K562 (cell line): ENCODE results near the gene SPINK5. TPM values are rescaled to one million over a fixed set of nuclear protein-coding genes. Genes with fewer than 3 reads are reported as not detected.

Experiments
- EWSR1 ChIP-seq: fragments of 450-650 bp; IDR thresholded peaks from 2 replicates; pipeline ENCODE4 v1.6.1; 2018; ENCODE audit warnings: borderline replicate concordance, mild to moderate bottlenecking, low read depth, moderate library complexity; ENCODE audit not compliant: partially characterized antibody
- HDAC8 ChIP-seq: fragments of 450-650 bp; IDR thresholded peaks from 2 replicates; pipeline ENCODE4 v1.6.1; 2016; ENCODE audit warnings: mild to moderate bottlenecking, missing genetic modification characterization, moderate library complexity, missing compliant biosample characterization
- HMG20A ChIP-seq: fragments of 450-650 bp; formaldehyde crosslinking; conservative IDR thresholded peaks from 2 replicates; pipeline ENCODE4 v1.4.0; 2020; ENCODE audit warnings: mild to moderate bottlenecking, mixed read lengths
- NFE2L1 ChIP-seq: fragments of 450-650 bp; IDR thresholded peaks from 2 replicates; pipeline ENCODE4 v1.6.1; 2016; ENCODE audit warnings: missing genetic modification characterization, low read depth, mild to moderate bottlenecking, missing compliant biosample characterization, moderate library complexity, borderline replicate concordance
- SMC3 ChIP-seq: conservative IDR thresholded peaks from 2 replicates; pipeline ENCODE4 v1.6.1; 2011; ENCODE audit warnings: low read depth, low read length, improper control_type of control experiment; ENCODE audit not compliant: insufficient read depth
- ZBTB2 ChIP-seq: fragments of 450-650 bp; IDR thresholded peaks from 2 replicates; pipeline ENCODE4 v1.6.1; 2016; ENCODE audit warnings: antibody characterized with exemption
- polyA plus RNA-seq, 8 experiments: library from polyadenylated mRNA; depleted of rRNA in 4 of 8; stranded (reverse) in 5 of 8; unstranded in 3 of 8; fragments of >200 nt; fragmentation: Nextera tagmentation in 2 of 8; fragmentation: Illumina TruSeq in 1 of 8; extraction: Ambion mirVana in 2 of 8; extraction: Trizol in 1 of 8; gene quantifications; 2 replicates each; pipeline versions ENCODE4 v1.2.1 to v1.2.3, GENCODE V29; 2011 to 2014; ENCODE audit warnings: inconsistent platforms in 1 of 8, missing spikeins in 1 of 8
- total RNA-seq, 7 experiments: library from RNA; depleted of rRNA in 6 of 7; stranded (reverse); fragments of >200 nt in 6 of 7; fragmentation: Illumina TruSeq in 2 of 7; extraction: Trizol in 2 of 7; gene quantifications; 2 replicates each; pipeline versions ENCODE4 v1.2.1 to v1.2.3, GENCODE V29; 2011 to 2021; ENCODE audit warnings: low replicate concordance in 1 of 7
- TF ChIP-seq, protein P1 (sequence below), 3 experiments: fragments of 200-800 bp in 1 of 3; fragments of 250-450 bp in 1 of 3; fragments of 450-650 bp in 1 of 3; sonication (Bioruptor Pico) in 1 of 3; sonication (Bioruptor generic) in 1 of 3; formaldehyde crosslinking in 1 of 3; IDR thresholded peaks; 2 replicates each; pipeline versions ENCODE4 v1.6.1 to v1.8.0; 2016 to 2022; ENCODE audit warnings: mild to moderate bottlenecking in 2 of 3, missing genetic modification characterization in 2 of 3, missing compliant biosample characterization in 1 of 3, moderate library complexity in 1 of 3
- TF ChIP-seq, protein P2 (sequence below), 2 experiments: IDR thresholded peaks; 2 replicates each; pipeline ENCODE4 v1.6.1; 2012; ENCODE audit warnings: improper control_type of control experiment in 2 of 2, low read depth in 2 of 2, low read length in 2 of 2, borderline replicate concordance in 1 of 2

SPINK5 gene
- total and polyA plus RNA-seq, 9 of the 15 experiments (the other 6 are each of a cell fraction or from before 2014, with no cell fraction given), result 0.07 to 0.68 (median 0.16) TPM; not detected in 1

- no peak for TF ChIP-seq NFE2L1
- no peak for TF ChIP-seq HDAC8 (tag)
- TF ChIP-seq, protein P1, sequence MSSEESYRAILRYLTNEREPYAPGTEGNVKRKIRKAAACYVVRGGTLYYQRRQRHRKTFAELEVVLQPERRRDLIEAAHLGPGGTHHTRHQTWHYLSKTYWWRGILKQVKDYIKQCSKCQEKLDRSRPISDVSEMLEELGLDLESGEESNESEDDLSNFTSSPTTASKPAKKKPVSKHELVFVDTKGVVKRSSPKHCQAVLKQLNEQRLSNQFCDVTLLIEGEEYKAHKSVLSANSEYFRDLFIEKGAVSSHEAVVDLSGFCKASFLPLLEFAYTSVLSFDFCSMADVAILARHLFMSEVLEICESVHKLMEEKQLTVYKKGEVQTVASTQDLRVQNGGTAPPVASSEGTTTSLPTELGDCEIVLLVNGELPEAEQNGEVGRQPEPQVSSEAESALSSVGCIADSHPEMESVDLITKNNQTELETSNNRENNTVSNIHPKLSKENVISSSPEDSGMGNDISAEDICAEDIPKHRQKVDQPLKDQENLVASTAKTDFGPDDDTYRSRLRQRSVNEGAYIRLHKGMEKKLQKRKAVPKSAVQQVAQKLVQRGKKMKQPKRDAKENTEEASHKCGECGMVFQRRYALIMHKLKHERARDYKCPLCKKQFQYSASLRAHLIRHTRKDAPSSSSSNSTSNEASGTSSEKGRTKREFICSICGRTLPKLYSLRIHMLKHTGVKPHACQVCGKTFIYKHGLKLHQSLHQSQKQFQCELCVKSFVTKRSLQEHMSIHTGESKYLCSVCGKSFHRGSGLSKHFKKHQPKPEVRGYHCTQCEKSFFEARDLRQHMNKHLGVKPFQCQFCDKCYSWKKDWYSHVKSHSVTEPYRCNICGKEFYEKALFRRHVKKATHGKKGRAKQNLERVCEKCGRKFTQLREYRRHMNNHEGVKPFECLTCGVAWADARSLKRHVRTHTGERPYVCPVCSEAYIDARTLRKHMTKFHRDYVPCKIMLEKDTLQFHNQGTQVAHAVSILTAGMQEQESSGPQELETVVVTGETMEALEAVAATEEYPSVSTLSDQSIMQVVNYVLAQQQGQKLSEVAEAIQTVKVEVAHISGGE (CRISPR knock-in tag; IDR thresholded peaks at IDR 0.05), result no peak
- no peak for TF ChIP-seq ZBTB2
- TF ChIP-seq, protein P2, sequence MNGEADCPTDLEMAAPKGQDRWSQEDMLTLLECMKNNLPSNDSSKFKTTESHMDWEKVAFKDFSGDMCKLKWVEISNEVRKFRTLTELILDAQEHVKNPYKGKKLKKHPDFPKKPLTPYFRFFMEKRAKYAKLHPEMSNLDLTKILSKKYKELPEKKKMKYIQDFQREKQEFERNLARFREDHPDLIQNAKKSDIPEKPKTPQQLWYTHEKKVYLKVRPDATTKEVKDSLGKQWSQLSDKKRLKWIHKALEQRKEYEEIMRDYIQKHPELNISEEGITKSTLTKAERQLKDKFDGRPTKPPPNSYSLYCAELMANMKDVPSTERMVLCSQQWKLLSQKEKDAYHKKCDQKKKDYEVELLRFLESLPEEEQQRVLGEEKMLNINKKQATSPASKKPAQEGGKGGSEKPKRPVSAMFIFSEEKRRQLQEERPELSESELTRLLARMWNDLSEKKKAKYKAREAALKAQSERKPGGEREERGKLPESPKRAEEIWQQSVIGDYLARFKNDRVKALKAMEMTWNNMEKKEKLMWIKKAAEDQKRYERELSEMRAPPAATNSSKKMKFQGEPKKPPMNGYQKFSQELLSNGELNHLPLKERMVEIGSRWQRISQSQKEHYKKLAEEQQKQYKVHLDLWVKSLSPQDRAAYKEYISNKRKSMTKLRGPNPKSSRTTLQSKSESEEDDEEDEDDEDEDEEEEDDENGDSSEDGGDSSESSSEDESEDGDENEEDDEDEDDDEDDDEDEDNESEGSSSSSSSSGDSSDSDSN (IDR thresholded peaks at IDR 0.05; ENCODE audit: borderline replicate concordance in 1 of 2, low read depth in 2 of 2, low read length in 2 of 2), result no peak
- TF ChIP-seq HMG20A (CRISPR knock-in tag), result no peak
- no peak for TF ChIP-seq SMC3
- TF ChIP-seq EWSR1, result no peak
Measured at GRCh38 chr5:148035676-148036075, 28.1 kb upstream of the SPINK5 start (continued).
